ENCODE data around the gene TRIM16. TPM values are rescaled to one million over a fixed set of nuclear protein-coding genes. Genes with fewer than 3 reads are reported as not detected.
A peak's percentile ranks its signal among the peaks of the same experiment; 100 is the strongest.
"Not testable (repeated sequence)": the region's sequence is repeated elsewhere in the genome, so short reads cannot be mapped to it uniquely, and the experiment has no call there.

The TRIM16 gene
- 100 to 1,000 TPM; 102 to 208 (median 167) TPM for total RNA-seq

GRCh38 chr17:15683824-15684478 is at the start of gene TRIM16:
Gene TRIM16 (minus strand): TSS chr17:15684311. CDS start chr17:15651609, 32,702 bp downstream.
- intact Hi-C loops (cut with DNase I) = loop anchor here (10.0 kb wide), 1 partner anchor 101 kb away; no protein-coding TSS in a partner anchor
- not testable (repeated sequence) for H3K36me3 ChIP-seq, H3K27me3 ChIP-seq, H3K4me1 ChIP-seq, H3K9me3 ChIP-seq
- WGBS, 2 donors = 0 to 1% methylated on average over 14 to 17 of the region's 35 CpGs
- peak; percentile 16 for DNase-seq
- Histone ChIP-seq H3K4me3 (peak within 1 kb of the TSS; percentile 38 to 77 (median 55)), H3K27ac (peak within 1 kb of the TSS; percentile 29 to 77 (median 68))
- peak in 1 of 4 donors; percentile 53 for TF ChIP-seq POLR2A (IDR thresholded peaks at IDR 0.05)
- TF ChIP-seq, protein P1, sequence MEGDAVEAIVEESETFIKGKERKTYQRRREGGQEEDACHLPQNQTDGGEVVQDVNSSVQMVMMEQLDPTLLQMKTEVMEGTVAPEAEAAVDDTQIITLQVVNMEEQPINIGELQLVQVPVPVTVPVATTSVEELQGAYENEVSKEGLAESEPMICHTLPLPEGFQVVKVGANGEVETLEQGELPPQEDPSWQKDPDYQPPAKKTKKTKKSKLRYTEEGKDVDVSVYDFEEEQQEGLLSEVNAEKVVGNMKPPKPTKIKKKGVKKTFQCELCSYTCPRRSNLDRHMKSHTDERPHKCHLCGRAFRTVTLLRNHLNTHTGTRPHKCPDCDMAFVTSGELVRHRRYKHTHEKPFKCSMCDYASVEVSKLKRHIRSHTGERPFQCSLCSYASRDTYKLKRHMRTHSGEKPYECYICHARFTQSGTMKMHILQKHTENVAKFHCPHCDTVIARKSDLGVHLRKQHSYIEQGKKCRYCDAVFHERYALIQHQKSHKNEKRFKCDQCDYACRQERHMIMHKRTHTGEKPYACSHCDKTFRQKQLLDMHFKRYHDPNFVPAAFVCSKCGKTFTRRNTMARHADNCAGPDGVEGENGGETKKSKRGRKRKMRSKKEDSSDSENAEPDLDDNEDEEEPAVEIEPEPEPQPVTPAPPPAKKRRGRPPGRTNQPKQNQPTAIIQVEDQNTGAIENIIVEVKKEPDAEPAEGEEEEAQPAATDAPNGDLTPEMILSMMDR (IDR thresholded peaks at IDR 0.05) = peak in 2 of 6 experiments; percentile 12 to 32

GRCh38 chr17:15733174-15733789 is 49.2 kb upstream of the TRIM16 start:
- DNase-seq; intact Hi-C loops (cut with DNase I): not testable (repeated sequence)
- WGBS, 2 donors = 81% methylated on average over 3 of the region's 10 CpGs; no CpG with 5 or more reads in 1 of the 2 donors

GRCh38 chr17:15731900-15732299 is 47.8 kb upstream of the TRIM16 start, which contains the start of gene TBC1D26:
Gene TBC1D26 (plus strand): TSS chr17:15732283. CDS start chr17:15735349, 3,066 bp downstream.
- H3K4me1 ChIP-seq; DNase-seq; H3K4me3 ChIP-seq; H3K9me3 ChIP-seq; H3K36me3 ChIP-seq; H3K27me3 ChIP-seq; intact Hi-C loops (cut with DNase I); H3K27ac ChIP-seq: not testable (repeated sequence)
- no CpG with 5 or more reads among the region's 10 CpGs for WGBS, 2 donors

More at GRCh38 chr17:15733174-15733789, 49.2 kb upstream of the TRIM16 start:
- H3K4me3 ChIP-seq, H3K4me1 ChIP-seq, H3K9me3 ChIP-seq, H3K36me3 ChIP-seq, H3K27ac ChIP-seq, H3K27me3 ChIP-seq: not testable (repeated sequence)

DNA sequence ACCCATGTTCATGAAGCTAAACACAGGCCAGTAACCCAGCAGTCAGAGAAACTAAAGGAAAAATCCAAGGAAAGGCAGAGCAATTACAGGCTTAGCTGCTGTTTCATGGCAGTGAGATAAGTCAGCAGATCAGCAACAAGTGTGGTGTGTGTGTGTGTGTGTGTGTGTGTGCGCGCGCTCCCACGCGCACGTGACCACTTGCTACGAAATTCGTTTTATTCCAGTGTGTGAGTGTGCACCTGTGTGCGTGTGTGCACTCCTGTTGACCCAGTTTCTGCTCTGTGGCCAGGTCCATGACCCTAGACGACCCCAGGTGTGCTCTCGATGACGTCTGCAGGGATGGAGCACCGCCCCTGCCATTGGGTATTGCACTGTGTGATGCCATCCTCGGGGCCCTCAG is 46.4 kb upstream of the TRIM16 start:
- H3K27ac ChIP-seq; DNase-seq; H3K27me3 ChIP-seq; H3K9me3 ChIP-seq; H3K4me1 ChIP-seq; H3K36me3 ChIP-seq; intact Hi-C loops (cut with DNase I); H3K4me3 ChIP-seq: not testable (repeated sequence)
- WGBS, 2 donors = no CpG with 5 or more reads among the region's 14 CpGs

GRCh38 chr17:15716601-15717563 is 32.8 kb upstream of the TRIM16 start:
- H3K36me3 ChIP-seq = peaks cover 0 to 41% (median 0%) of the 10 kb centered on the region in 3 donors
- intact Hi-C loops (cut with DNase I); H3K4me1 ChIP-seq; H3K27ac ChIP-seq; H3K4me3 ChIP-seq; DNase-seq; H3K27me3 ChIP-seq: not testable (repeated sequence)
- peaks cover 0 to 63% (median 20%) of the 10 kb centered on the region in 3 donors for H3K9me3 ChIP-seq
- 92 to 94% methylated on average over 10 to 11 of the region's 11 CpGs for WGBS, 2 donors

GRCh38 chr17:15708879-15709278 is 24.8 kb upstream of the TRIM16 start:
- H3K4me1 ChIP-seq; DNase-seq; H3K4me3 ChIP-seq; H3K27me3 ChIP-seq; H3K27ac ChIP-seq; intact Hi-C loops (cut with DNase I): not testable (repeated sequence)
- Histone ChIP-seq H3K36me3 (peaks cover 0 to 95% (median 15%) of the 10 kb centered on the region in 3 donors), H3K9me3 (peaks cover 4 to 64% (median 18%) of the 10 kb centered on the region in 3 donors)
- WGBS, 2 donors = 88 to 92% methylated on average over 3 of the region's 3 CpGs

DNA sequence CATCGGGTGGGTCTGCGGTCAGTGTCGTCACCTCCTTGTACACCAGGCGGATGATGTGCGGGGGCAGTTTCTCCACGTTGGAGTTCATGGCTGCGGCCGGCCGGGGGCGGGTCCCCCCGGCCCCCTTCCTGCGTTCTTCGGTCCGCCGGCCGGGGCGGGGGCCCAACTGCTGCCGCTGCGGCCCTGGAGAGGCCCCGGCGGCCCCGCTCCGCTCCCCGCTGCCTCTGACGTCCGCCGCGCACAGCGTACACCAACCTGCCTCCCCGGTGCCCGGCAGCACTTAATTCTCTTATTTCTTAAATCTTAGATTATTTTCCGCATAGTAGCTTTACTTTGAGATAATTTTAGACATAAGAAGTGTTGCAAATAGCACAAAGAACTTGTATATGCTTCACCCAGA is 20.7 kb upstream of the TRIM16 start:
- intact Hi-C loops (cut with DNase I); DNase-seq; H3K4me1 ChIP-seq; H3K4me3 ChIP-seq; H3K27ac ChIP-seq; H3K27me3 ChIP-seq: not testable (repeated sequence)
- H3K36me3 ChIP-seq = peaks cover 0 to 71% (median 15%) of the 10 kb centered on the region in 3 donors
- H3K9me3 ChIP-seq = peaks cover 4 to 41% (median 18%) of the 10 kb centered on the region in 3 donors
- 98 to 99% methylated on average over 26 of the region's 32 CpGs for WGBS, 2 donors

DNA sequence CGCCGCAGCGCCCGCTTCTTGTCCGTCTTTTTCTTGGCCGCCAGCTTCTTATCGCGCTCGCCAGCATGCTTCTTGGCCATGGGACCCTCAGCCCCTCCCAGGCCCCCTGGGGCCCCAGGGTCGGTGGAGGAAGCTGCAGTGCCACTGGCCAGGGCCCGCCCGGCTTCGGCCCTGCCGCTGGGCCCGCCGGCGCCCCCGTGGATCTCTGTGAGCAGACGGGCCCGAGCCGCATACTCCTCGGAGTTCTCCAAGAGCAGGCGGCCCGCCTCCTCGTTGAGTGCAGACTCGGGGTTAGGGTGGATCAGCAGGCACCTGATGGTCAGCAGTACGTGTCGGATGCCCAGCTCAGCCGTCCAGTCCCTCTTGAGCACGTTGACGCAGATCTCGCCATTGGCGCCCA is 20.1 kb upstream of the TRIM16 start:
- H3K27me3 ChIP-seq; H3K27ac ChIP-seq; DNase-seq; H3K4me1 ChIP-seq; H3K4me3 ChIP-seq; intact Hi-C loops (cut with DNase I): not testable (repeated sequence)
- peaks cover 0 to 65% (median 15%) of the 10 kb centered on the region in 3 donors for H3K36me3 ChIP-seq
- WGBS, 2 donors = 100% methylated on average over 3 to 8 of the region's 33 CpGs
- H3K9me3 ChIP-seq = peaks cover 4 to 41% (median 18%) of the 10 kb centered on the region in 3 donors

GRCh38 chr17:15699937-15700336 is 15.8 kb upstream of the TRIM16 start:
- H3K9me3 ChIP-seq; H3K4me1 ChIP-seq; DNase-seq; H3K27me3 ChIP-seq; intact Hi-C loops (cut with DNase I): not testable (repeated sequence)
- H3K27ac ChIP-seq = peak overlapping the region; percentile 63 to 82 (median 76)
- no CpG with 5 or more reads among the region's 21 CpGs for WGBS, 2 donors
- peak overlapping the region; percentile 48 to 73 (median 61) for H3K4me3 ChIP-seq
- H3K36me3 ChIP-seq = peaks cover 0 to 22% (median 0%) of the 10 kb centered on the region in 3 donors

Measured in esophagus squamous epithelium (tissue), 5 donors.